Neural cell (in vitro differentiated cells): ENCODE data around the gene IGF2BP2. TPM values are rescaled to one million over a fixed set of nuclear protein-coding genes. Genes with fewer than 3 reads are reported as not detected.

ENCODE experiments used
- H2AFZ ChIP-seq: fragments of 200-600, 300-800 bp; sonication (generic), shearing (Covaris generic); 2 replicates; pipeline ENCODE4 v1.6.0; 2014; ENCODE audit warnings: low read depth, mild to moderate bottlenecking, antibody characterized with exemption, low read length, moderate library complexity
- H3F3A ChIP-seq: fragments of 200-600 bp; shearing (Covaris generic); 2 replicates; pipeline ENCODE4 v1.6.1; 2016; ENCODE audit warnings: mild to moderate bottlenecking, moderate library complexity, mixed read lengths, antibody characterized with exemption, low read length; ENCODE audit not compliant: insufficient read depth, poor library complexity, severe bottlenecking
- H3K27ac ChIP-seq: fragments of 200-600, 300-800 bp; sonication (generic), shearing (Covaris generic); 2 replicates; pipeline ENCODE4 v1.5.1; 2014; ENCODE audit warnings: mild to moderate bottlenecking, low read length, moderate library complexity
- H3K27me3 ChIP-seq: fragments of 300-800, 200-600 bp; sonication (generic), shearing (Covaris generic); 2 replicates; pipeline ENCODE4 v1.6.0; 2014; ENCODE audit warnings: mild to moderate bottlenecking, low read depth, low read length, moderate library complexity; ENCODE audit not compliant: insufficient read depth
- H3K36me3 ChIP-seq: fragments of 300-800, 200-600 bp; sonication (generic), shearing (Covaris generic); 2 replicates; pipeline ENCODE4 v1.5.1; 2014; ENCODE audit warnings: mild to moderate bottlenecking, antibody characterized with exemption, low read length, moderate library complexity; ENCODE audit not compliant: insufficient read depth
- H3K4me2 ChIP-seq: fragments of 300-800, 200-600 bp; sonication (generic), shearing (Covaris generic); 2 replicates; pipeline ENCODE4 v1.6.0; 2014; ENCODE audit warnings: mild to moderate bottlenecking, low read length
- H3K4me3 ChIP-seq: fragments of 300-800, 200-600 bp; sonication (generic), shearing (Covaris generic); 2 replicates; pipeline ENCODE4 v1.5.1; 2014; ENCODE audit warnings: mild to moderate bottlenecking, low read length, moderate library complexity
- H3K79me2 ChIP-seq: fragments of 200-600 bp; shearing (Covaris generic); replicated peaks from 2 replicates; pipeline ENCODE4 v1.6.0; 2014; ENCODE audit warnings: mild to moderate bottlenecking, low read length, moderate library complexity; ENCODE audit not compliant: insufficient read depth
- H3K9ac ChIP-seq: fragments of 300-800, 200-600 bp; sonication (generic), shearing (Covaris generic); 2 replicates; pipeline ENCODE4 v1.6.1; 2016; ENCODE audit warnings: mild to moderate bottlenecking, low read length, mixed read lengths
- H3K9me2 ChIP-seq: fragments of 200-600 bp; shearing (Covaris generic); 2 replicates; pipeline ENCODE4 v1.6.1; 2016; ENCODE audit warnings: mild to moderate bottlenecking, low read length, mixed read lengths; ENCODE audit not compliant: insufficient read depth
- H3K9me3 ChIP-seq: fragments of 200-600, 300-800 bp; sonication (generic), shearing (Covaris generic); 2 replicates; pipeline ENCODE4 v1.6.1; 2016; ENCODE audit warnings: mild to moderate bottlenecking, mixed run types, low read length, moderate library complexity, mixed read lengths
- H4K20me1 ChIP-seq: fragments of 200-600 bp; shearing (Covaris generic); 2 replicates; pipeline ENCODE4 v1.6.1; 2016; ENCODE audit warnings: mild to moderate bottlenecking, mixed run types; ENCODE audit not compliant: insufficient read depth
- EP300 ChIP-seq: fragments of 450-650 bp; conservative IDR thresholded peaks from 2 replicates; pipeline ENCODE4 v1.6.1; 2014; ENCODE audit warnings: antibody characterized with exemption, mild to moderate bottlenecking, moderate library complexity; ENCODE audit not compliant: poor library complexity, severe bottlenecking
- EZH2 ChIP-seq: fragments of 200-600, 300-800 bp; shearing (Covaris generic), sonication (generic); IDR thresholded peaks from 2 replicates; pipeline ENCODE4 v1.6.1; 2014; ENCODE audit warnings: antibody characterized with exemption, low read length, borderline replicate concordance, mild to moderate bottlenecking; ENCODE audit not compliant: insufficient read depth, poor library complexity, severe bottlenecking
- MXI1 ChIP-seq: fragments of 450-650 bp; conservative IDR thresholded peaks from 2 replicates; pipeline ENCODE4 v1.6.1; 2014; ENCODE audit warnings: antibody characterized with exemption, mild to moderate bottlenecking; ENCODE audit not compliant: poor library complexity, severe bottlenecking
- POLR2AphosphoS5 ChIP-seq: IDR thresholded peaks from 2 replicates; pipeline ENCODE4 v1.6.1; 2012
- RAD21 ChIP-seq: fragments of 450-650 bp; conservative IDR thresholded peaks from 2 replicates; pipeline ENCODE4 v1.6.1; 2014; ENCODE audit warnings: antibody characterized with exemption, mild to moderate bottlenecking, moderate library complexity
- SMC3 ChIP-seq: fragments of 450-650 bp; conservative IDR thresholded peaks from 2 replicates; pipeline ENCODE4 v1.6.1; 2014; ENCODE audit warnings: antibody characterized with exemption, mild to moderate bottlenecking, moderate library complexity; ENCODE audit not compliant: poor library complexity
- TAF1 ChIP-seq: IDR thresholded peaks from 2 replicates; pipeline ENCODE4 v1.6.1; 2012; ENCODE audit warnings: low read depth
- polyA plus RNA-seq: library from polyadenylated mRNA; depleted of rRNA; stranded (reverse); fragments of >200 nt; gene quantifications from 2 replicates; pipeline ENCODE4 v1.2.3, GENCODE V29; 2014
- TF ChIP-seq, protein P1 (sequence below): IDR thresholded peaks from 2 replicates; pipeline ENCODE4 v1.6.1; 2012; ENCODE audit warnings: borderline replicate concordance
- TF ChIP-seq, protein P2 (sequence below): fragments of 450-650 bp; IDR thresholded peaks from 2 replicates; pipeline ENCODE4 v1.5.1; 2014; ENCODE audit warnings: antibody characterized with exemption, mild to moderate bottlenecking, moderate library complexity; ENCODE audit not compliant: poor library complexity, severe bottlenecking

IGF2BP2 gene
- polyA plus RNA-seq, 1 donor from 2014 or later: 46.6 TPM

- Histone ChIP-seq H3K9ac (no peak overlapping the region), H3K4me3 (no peak overlapping the region), H3K27ac (no peak overlapping the region), H3K36me3 (no peaks in the 10 kb centered on the region), H2AFZ (no peak overlapping the region), H4K20me1 (peaks cover 4% of the 10 kb centered on the region), H3F3A (no peaks in the 10 kb centered on the region), H3K27me3 (no peaks in the 10 kb centered on the region), H3K9me2 (no peaks in the 10 kb centered on the region), H3K4me2 (no peak overlapping the region), H3K9me3 (no peaks in the 10 kb centered on the region), H3K79me2 (peaks cover 78% of the 10 kb centered on the region)
- TF ChIP-seq SMC3 (no peak), EZH2 (no peak), MXI1 (no peak), POLR2AphosphoS5 (no peak), EP300 (no peak), RAD21 (no peak), TAF1 (no peak)
- TF ChIP-seq, protein P1, sequence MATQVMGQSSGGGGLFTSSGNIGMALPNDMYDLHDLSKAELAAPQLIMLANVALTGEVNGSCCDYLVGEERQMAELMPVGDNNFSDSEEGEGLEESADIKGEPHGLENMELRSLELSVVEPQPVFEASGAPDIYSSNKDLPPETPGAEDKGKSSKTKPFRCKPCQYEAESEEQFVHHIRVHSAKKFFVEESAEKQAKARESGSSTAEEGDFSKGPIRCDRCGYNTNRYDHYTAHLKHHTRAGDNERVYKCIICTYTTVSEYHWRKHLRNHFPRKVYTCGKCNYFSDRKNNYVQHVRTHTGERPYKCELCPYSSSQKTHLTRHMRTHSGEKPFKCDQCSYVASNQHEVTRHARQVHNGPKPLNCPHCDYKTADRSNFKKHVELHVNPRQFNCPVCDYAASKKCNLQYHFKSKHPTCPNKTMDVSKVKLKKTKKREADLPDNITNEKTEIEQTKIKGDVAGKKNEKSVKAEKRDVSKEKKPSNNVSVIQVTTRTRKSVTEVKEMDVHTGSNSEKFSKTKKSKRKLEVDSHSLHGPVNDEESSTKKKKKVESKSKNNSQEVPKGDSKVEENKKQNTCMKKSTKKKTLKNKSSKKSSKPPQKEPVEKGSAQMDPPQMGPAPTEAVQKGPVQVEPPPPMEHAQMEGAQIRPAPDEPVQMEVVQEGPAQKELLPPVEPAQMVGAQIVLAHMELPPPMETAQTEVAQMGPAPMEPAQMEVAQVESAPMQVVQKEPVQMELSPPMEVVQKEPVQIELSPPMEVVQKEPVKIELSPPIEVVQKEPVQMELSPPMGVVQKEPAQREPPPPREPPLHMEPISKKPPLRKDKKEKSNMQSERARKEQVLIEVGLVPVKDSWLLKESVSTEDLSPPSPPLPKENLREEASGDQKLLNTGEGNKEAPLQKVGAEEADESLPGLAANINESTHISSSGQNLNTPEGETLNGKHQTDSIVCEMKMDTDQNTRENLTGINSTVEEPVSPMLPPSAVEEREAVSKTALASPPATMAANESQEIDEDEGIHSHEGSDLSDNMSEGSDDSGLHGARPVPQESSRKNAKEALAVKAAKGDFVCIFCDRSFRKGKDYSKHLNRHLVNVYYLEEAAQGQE: no peak
- TF ChIP-seq, protein P2, sequence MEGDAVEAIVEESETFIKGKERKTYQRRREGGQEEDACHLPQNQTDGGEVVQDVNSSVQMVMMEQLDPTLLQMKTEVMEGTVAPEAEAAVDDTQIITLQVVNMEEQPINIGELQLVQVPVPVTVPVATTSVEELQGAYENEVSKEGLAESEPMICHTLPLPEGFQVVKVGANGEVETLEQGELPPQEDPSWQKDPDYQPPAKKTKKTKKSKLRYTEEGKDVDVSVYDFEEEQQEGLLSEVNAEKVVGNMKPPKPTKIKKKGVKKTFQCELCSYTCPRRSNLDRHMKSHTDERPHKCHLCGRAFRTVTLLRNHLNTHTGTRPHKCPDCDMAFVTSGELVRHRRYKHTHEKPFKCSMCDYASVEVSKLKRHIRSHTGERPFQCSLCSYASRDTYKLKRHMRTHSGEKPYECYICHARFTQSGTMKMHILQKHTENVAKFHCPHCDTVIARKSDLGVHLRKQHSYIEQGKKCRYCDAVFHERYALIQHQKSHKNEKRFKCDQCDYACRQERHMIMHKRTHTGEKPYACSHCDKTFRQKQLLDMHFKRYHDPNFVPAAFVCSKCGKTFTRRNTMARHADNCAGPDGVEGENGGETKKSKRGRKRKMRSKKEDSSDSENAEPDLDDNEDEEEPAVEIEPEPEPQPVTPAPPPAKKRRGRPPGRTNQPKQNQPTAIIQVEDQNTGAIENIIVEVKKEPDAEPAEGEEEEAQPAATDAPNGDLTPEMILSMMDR: no peak
Observed at GRCh38 chr3:185737740-185738680, 86.8 kb downstream of the IGF2BP2 start.

DNA sequence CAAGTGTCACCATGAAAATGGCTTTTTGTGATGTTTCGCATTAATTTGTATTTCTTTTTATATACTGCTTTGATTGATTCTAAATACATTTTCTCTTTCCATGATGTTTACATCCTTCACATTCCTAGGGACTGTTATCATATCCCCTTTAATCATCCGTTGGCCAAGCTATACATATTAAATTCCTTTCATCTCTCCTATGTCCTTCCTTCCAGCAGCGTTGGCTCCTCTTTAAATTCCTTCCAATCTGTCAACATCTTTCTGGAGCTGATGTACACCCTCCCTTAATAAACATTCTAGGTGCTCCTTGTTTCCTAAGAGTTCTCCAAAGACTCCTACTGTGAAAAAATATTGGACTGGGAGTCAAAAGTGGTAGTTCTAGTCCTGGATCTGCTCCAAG lies 87.8 kb downstream of the IGF2BP2 start:
- Histone ChIP-seq H4K20me1 (peaks cover 4% of the 10 kb centered on the region), H3K4me2 (no peak overlapping the region), H3K9me3 (no peaks in the 10 kb centered on the region)

More for the DNA sequence above, 87.8 kb downstream of the IGF2BP2 start:
- no peak overlapping the region for H3K27ac ChIP-seq
- H3K36me3 ChIP-seq: no peaks in the 10 kb centered on the region
- no peak overlapping the region for H2AFZ ChIP-seq
- peaks cover 84% of the 10 kb centered on the region for H3K79me2 ChIP-seq
- H3K27me3 ChIP-seq: no peaks in the 10 kb centered on the region
- H3K9ac ChIP-seq: no peak overlapping the region
- TF ChIP-seq, protein P2: no peak
- H3F3A ChIP-seq: no peaks in the 10 kb centered on the region
- H3K9me2 ChIP-seq: no peaks in the 10 kb centered on the region
- no peak overlapping the region for H3K4me3 ChIP-seq
